ENCODE results near the gene ZNF771.

ZNF771 gene

DNA sequence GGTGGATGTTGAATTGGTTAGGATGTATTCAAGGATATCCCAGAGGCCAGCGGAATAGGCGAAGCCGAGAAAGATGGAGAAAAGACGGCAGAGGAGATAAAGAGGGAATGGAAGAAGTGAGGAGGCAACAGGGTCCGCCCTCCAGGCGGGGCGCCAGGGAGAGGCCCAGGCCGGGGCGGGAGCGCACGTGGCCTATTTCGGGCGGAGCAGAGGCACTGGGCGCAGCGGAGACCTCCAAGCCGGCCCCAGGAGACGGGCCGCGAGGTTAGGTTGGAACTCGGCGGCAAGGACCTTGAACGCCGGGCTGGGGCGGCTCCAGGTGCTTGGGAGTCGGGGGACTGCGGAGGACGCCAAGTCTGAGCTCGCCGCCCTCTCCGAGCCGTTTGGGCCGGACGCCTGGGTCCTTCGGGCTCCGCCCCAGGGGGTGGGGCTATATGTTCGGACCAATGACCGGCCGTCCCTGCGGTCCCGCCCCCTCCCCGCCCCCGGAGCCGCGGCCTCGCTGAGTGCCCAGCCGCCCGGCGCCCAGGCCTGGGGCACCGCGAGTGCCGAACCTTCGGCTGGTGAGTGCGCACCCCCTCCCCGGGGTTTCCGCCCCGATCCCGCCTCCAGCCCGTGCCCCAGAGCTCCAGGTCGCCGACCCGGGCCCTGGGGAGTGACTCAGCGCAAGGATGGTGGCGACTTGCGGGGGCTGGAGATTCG is at the start of gene ZNF771:
Gene ZNF771, plus strand, starts transcription at position 505 of the 702 bp plus-strand sequence. CDS start 448 bp downstream, outside the sequence.
- H3K4me3 ChIP-seq (ENCODE audit: low read depth, low read length) = peak within 1 kb of the TSS; percentile 86
- TF ChIP-seq CTCF (conservative IDR thresholded peaks at IDR 0.05; ENCODE audit: low read depth, low read length) = no peak
- DNase-seq (ENCODE audit: low read depth) = peak; percentile 87

DNA sequence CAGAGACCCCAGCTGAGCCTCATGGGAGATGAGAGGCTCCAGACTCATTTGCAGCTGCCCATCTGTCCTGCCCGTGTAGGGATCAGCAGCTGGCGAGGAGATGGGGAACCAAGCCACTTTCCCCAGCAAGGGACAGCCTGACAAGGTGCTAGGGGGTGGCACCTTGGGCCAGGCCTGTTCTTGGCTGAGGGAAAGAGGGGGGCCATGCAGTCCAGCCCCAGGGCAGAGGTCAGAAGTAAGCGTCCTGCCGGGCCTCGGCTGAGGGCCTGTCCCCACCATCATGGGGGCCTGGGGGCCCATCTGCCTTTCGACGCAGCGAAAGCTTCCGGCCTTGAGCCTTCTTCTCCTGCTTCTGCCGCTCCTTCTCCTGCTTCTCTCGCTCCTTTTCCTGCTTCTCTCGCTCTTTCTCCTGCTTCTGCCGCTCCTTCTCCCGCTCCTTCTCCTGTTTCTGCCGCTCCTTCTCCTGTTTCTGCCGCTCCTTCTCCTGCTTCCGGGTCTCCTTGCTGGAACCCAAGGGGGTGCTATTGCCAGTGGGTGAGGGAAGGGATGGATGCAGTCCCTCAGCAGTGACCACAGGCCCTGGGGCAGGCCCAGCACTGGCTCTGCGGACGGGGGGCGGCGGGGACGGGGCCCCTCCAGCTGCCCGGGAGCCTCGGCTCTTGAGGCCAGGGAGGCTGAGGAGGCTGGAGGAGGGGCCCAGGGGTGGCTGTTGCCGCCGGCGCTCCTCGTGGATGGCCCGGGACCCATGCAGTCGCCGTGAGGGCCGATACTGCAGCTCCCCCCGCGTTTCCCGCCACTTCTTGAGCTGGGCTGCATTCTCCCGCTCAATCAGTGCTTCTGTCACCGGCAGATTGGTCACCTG is 49.5 kb upstream of the ZNF771 start:
- DNase-seq (ENCODE audit: low read depth) = no peak
- no peak overlapping the region for H3K4me3 ChIP-seq (ENCODE audit: low read depth, low read length)
- no peak for TF ChIP-seq CTCF (conservative IDR thresholded peaks at IDR 0.05; ENCODE audit: low read depth, low read length)

- DNase-seq (ENCODE audit: low read depth) = no peak
- no peak for TF ChIP-seq CTCF (conservative IDR thresholded peaks at IDR 0.05; ENCODE audit: low read depth, low read length)
- H3K4me3 ChIP-seq (ENCODE audit: low read depth, low read length) = no peak overlapping the region
Observed at GRCh38 chr16:30358577-30358936, 48.8 kb upstream of the ZNF771 start.

DNA sequence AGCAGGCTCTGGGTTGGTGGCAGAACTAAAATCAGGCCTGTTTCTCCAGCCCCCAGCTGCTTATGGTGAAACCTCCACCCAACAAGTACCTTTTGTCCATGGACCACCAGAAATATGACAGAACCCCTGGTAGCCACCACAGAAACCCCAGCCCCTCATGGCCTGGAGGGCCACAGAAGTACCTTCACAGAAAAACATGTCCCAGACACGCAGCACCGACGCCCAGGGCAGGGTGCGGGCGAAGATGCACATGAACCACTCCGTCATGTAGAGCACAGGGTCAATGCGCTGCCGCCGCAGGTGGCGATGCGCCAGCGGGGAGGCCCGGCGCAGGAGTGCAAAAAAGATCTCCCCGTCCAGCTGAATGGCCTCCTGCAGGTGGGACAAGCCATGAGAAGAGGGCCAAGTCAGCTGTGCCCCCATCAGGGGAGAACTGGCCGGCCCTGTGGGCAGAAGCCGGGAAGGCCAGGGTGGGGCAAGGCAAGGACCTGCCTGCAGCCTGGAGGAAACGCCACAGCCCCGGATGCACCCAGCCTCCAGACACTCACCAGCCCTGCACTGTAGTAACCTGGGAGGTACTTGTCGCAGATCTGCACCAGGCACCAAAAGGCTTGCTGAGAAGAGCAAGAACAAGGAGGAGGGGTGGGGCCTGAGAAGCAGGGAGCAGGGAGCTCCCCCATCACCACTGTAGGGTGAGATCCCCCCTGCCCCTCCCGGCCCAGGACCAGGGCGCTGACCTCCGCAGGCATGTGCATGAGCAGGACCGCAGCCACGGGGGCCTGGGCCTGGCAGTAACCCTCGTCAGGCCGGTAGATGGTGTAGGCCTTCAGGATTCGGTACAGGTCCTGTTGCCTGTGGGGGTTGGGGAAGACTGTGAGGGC is 48.2 kb upstream of the ZNF771 start:
- TF ChIP-seq CTCF (conservative IDR thresholded peaks at IDR 0.05; ENCODE audit: low read depth, low read length) = no peak
- H3K4me3 ChIP-seq (ENCODE audit: low read depth, low read length) = no peak overlapping the region
- no peak for DNase-seq (ENCODE audit: low read depth)

DNA sequence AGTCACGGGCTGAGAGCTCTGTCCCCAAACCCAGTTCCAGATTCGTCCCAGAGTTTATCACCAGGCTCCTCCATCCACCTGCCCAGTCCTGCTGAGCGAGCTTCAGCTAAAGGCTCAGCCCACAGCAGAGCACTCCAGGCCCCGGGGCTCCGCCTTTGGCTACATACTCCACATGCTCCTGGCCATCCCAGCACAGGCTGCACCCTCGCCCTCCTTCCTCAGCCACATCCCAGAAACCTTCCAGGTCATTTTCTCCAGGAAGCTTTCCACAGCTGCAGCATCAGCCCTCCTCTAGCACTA is 47.6 kb upstream of the ZNF771 start:
- TF ChIP-seq CTCF (conservative IDR thresholded peaks at IDR 0.05; ENCODE audit: low read depth, low read length) = no peak
- no peak for DNase-seq (ENCODE audit: low read depth)
- no peak overlapping the region for H3K4me3 ChIP-seq (ENCODE audit: low read depth, low read length)

GRCh38 chr16:30361180-30361579 is 46.2 kb upstream of the ZNF771 start:
- no peak overlapping the region for H3K4me3 ChIP-seq (ENCODE audit: low read depth, low read length)
- DNase-seq (ENCODE audit: low read depth) = no peak
- no peak for TF ChIP-seq CTCF (conservative IDR thresholded peaks at IDR 0.05; ENCODE audit: low read depth, low read length)
